Smooth muscle cell (in vitro differentiated cells): ENCODE results near the gene POLDIP3. TPM values are rescaled to one million over a fixed set of nuclear protein-coding genes. Genes with fewer than 3 reads are reported as not detected.
"Not testable (repeated sequence)": the region's sequence is repeated elsewhere in the genome, so short reads cannot be mapped to it uniquely, and the experiment has no call there.

Experiments
- DNase-seq: peaks from one replicate; lab custom pipeline; 2025; ENCODE audit not compliant: unreplicated experiment; lab: John Stamatoyannopoulos, UW
- H2AFZ ChIP-seq: fragments of 200-600 bp; sonication (generic); 2 replicates; pipeline ENCODE4 v1.6.0; 2016; ENCODE audit warnings: antibody characterized with exemption, low read depth, mild to moderate bottlenecking
- H3F3A ChIP-seq: fragments of 200-600 bp; sonication (generic); 2 replicates; pipeline ENCODE4 v1.6.0; 2017; ENCODE audit warnings: antibody characterized with exemption, low read depth
- H3K27ac ChIP-seq: fragments of 200-600 bp; sonication (generic); 2 replicates; pipeline ENCODE4 v1.5.1; 2016; ENCODE audit warnings: low read depth, mild to moderate bottlenecking
- H3K27me3 ChIP-seq: fragments of 200-600 bp; sonication (generic); 2 replicates; pipeline ENCODE4 v1.6.1; 2016; ENCODE audit warnings: low read depth, mild to moderate bottlenecking
- H3K36me3 ChIP-seq: fragments of 200-600 bp; sonication (generic); 2 replicates; pipeline ENCODE4 v1.5.1; 2016; ENCODE audit warnings: low read depth
- H3K4me1 ChIP-seq: fragments of 200-600 bp; sonication (generic); 2 replicates; pipeline ENCODE4 v1.5.1; 2016; ENCODE audit warnings: low read depth
- H3K4me2 ChIP-seq: fragments of 200-600 bp; sonication (generic); 2 replicates; pipeline ENCODE4 v1.6.0; 2016; ENCODE audit warnings: mild to moderate bottlenecking
- H3K4me3 ChIP-seq: fragments of 200-600 bp; sonication (generic); 2 replicates; pipeline ENCODE4 v1.5.1; 2016; ENCODE audit warnings: mild to moderate bottlenecking
- H3K79me2 ChIP-seq: fragments of 200-600 bp; sonication (generic); 2 replicates; pipeline ENCODE4 v1.6.0; 2016; ENCODE audit warnings: low read depth, mild to moderate bottlenecking
- H3K9ac ChIP-seq: fragments of 200-600 bp; sonication (generic); 2 replicates; pipeline ENCODE4 v1.6.0; 2016; ENCODE audit warnings: low read depth
- H3K9me3 ChIP-seq: fragments of 200-600 bp; sonication (generic); replicated peaks from 2 replicates; pipeline ENCODE4 v1.5.1; 2016; ENCODE audit warnings: low read depth
- H4K20me1 ChIP-seq: fragments of 200-600 bp; sonication (generic); 2 replicates; pipeline ENCODE4 v1.6.0; 2016; ENCODE audit warnings: low read depth
- CTCF ChIP-seq: fragments of 200-600 bp; sonication (generic); IDR thresholded peaks from 2 replicates; pipeline ENCODE4 v1.5.1; 2017; ENCODE audit warnings: borderline replicate concordance, mild to moderate bottlenecking, antibody characterized with exemption; ENCODE audit not compliant: insufficient read depth, poor library complexity, severe bottlenecking
- WGBS: methylation state at CpG from one replicate; pipeline ENCODE4 v1.1.7; 2016; ENCODE audit warnings: low lambda C conversion rate; 5-methylcytosine and 5-hydroxymethylcytosine counted together
- polyA plus RNA-seq: library from polyadenylated mRNA; unstranded; fragments of >200 nt; fragmentation: Nextera tagmentation; extraction: Ambion mirVana; gene quantifications from 2 replicates; pipeline ENCODE4 v1.2.1, GENCODE V29; 2016
- total RNA-seq: library from RNA; depleted of rRNA; stranded (reverse); fragments of >200 nt; gene quantifications from 2 replicates; pipeline ENCODE4 v1.2.3, GENCODE V29; 2014

The POLDIP3 gene
- total and polyA plus RNA-seq, 2 experiments from 2014 or later = 31.1 to 49.4 TPM

GRCh38 chr22:42565956-42566355 is 48.7 kb downstream of the POLDIP3 start:
- no peaks in the 10 kb centered on the region for H3K4me1 ChIP-seq
- DNase-seq = no peak
- no peaks in the 10 kb centered on the region for H3K36me3 ChIP-seq
- H3K4me2 ChIP-seq = no peak overlapping the region
- no peaks in the 10 kb centered on the region for H4K20me1 ChIP-seq
- WGBS = 93% methylated on average over 12 of the region's 12 CpGs
- H3K4me3 ChIP-seq = no peak overlapping the region
- H3K79me2 ChIP-seq = no peaks in the 10 kb centered on the region
- no peak overlapping the region for H3K27ac ChIP-seq
- H3F3A ChIP-seq = no peaks in the 10 kb centered on the region
- H3K9ac ChIP-seq = no peak overlapping the region
- no peak for TF ChIP-seq CTCF
- no peaks in the 10 kb centered on the region for H3K9me3 ChIP-seq
- H3K27me3 ChIP-seq = no peaks in the 10 kb centered on the region
- no peak overlapping the region for H2AFZ ChIP-seq

DNA sequence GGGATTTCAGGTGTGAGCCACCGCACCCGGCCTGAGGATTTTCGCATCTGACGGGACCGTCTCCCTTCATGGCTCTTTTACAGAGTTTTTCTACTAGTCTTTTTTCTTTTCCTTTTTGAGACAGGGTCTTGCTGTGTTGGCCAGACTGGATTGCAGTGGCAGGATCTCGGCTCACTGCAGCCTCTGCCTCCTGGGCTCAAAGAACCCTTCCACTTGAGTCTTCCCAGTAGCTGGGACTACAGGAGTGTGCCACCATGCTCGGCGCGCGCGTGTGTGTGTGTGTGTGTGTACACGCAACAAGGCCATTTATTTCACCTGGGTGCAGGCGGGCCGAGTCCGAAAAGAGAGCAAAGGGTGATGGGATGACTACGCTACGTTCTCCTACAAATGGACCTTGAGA is 50.0 kb downstream of the POLDIP3 start:
- Histone ChIP-seq H3K4me3 (no peak overlapping the region), H3K36me3 (no peaks in the 10 kb centered on the region), H3K27me3 (no peaks in the 10 kb centered on the region), H3K9ac (no peak overlapping the region), H3K79me2 (no peaks in the 10 kb centered on the region), H3K27ac (no peak overlapping the region), H3K4me1 (no peaks in the 10 kb centered on the region), H4K20me1 (no peaks in the 10 kb centered on the region), H3F3A (no peaks in the 10 kb centered on the region), H2AFZ (no peak overlapping the region), H3K9me3 (no peaks in the 10 kb centered on the region), H3K4me2 (no peak overlapping the region)
- WGBS = 97% methylated on average over 17 of the region's 17 CpGs
- DNase-seq = no peak
- TF ChIP-seq CTCF = no peak

- H3K4me1 ChIP-seq, H2AFZ ChIP-seq, H3F3A ChIP-seq, H3K4me2 ChIP-seq, H4K20me1 ChIP-seq, H3K27ac ChIP-seq, H3K79me2 ChIP-seq, H3K4me3 ChIP-seq, H3K36me3 ChIP-seq, H3K9me3 ChIP-seq, DNase-seq, H3K9ac ChIP-seq, H3K27me3 ChIP-seq: not testable (repeated sequence)
- 83% methylated on average over 3 of the region's 3 CpGs for WGBS
Measured at GRCh38 chr22:42563943-42564342, 50.7 kb downstream of the POLDIP3 start.

DNA sequence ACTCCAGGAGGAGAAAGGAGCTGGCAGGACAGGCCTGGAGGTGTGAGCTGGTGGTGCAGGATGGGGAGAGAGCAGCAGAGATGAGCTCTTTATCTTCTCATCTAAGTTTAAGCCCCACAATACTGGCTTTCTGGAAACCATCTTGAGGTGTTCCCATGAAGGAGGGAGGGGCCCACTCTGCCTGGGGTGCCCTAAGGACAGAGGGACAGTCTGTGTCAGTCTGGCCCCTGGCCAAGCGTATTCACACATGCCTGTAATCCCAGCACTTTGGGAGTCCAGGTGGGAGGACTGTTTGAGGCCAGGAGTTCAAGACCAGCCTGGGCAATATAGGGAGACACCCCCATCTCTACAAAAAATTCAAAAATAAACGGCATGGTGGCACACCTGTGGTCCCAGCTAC is 52.0 kb downstream of the POLDIP3 start:
- no peak overlapping the region for H3K9ac ChIP-seq
- H3K79me2 ChIP-seq = no peaks in the 10 kb centered on the region
- no peaks in the 10 kb centered on the region for H3K9me3 ChIP-seq
- H3K27ac ChIP-seq = no peak overlapping the region
- H3K4me3 ChIP-seq = no peak overlapping the region
- H3F3A ChIP-seq = no peaks in the 10 kb centered on the region
- no peak overlapping the region for H2AFZ ChIP-seq
- 87% methylated on average over 2 of the region's 2 CpGs for WGBS
- H3K4me2 ChIP-seq = no peak overlapping the region
- H3K36me3 ChIP-seq = no peaks in the 10 kb centered on the region
- TF ChIP-seq CTCF = no peak
- H3K4me1 ChIP-seq = no peaks in the 10 kb centered on the region
- H4K20me1 ChIP-seq = no peaks in the 10 kb centered on the region
- DNase-seq = no peak
- H3K27me3 ChIP-seq = no peaks in the 10 kb centered on the region
